Stimulated activated CD4-positive, alpha-beta T cell treated with anti-CD3 and anti-CD28 coated beads, Interleukin-4, amount 100 ng/mL, for 1 hour (primary cell): ENCODE data around the gene FPGS.
"Not testable (repeated sequence)": the region's sequence is repeated elsewhere in the genome, so short reads cannot be mapped to it uniquely, and the experiment has no call there.

Experiments
- DNase-seq: peaks from one replicate; pipeline ENCODE4 v3.0.0-alpha.2; 2020

FPGS gene, protein sequence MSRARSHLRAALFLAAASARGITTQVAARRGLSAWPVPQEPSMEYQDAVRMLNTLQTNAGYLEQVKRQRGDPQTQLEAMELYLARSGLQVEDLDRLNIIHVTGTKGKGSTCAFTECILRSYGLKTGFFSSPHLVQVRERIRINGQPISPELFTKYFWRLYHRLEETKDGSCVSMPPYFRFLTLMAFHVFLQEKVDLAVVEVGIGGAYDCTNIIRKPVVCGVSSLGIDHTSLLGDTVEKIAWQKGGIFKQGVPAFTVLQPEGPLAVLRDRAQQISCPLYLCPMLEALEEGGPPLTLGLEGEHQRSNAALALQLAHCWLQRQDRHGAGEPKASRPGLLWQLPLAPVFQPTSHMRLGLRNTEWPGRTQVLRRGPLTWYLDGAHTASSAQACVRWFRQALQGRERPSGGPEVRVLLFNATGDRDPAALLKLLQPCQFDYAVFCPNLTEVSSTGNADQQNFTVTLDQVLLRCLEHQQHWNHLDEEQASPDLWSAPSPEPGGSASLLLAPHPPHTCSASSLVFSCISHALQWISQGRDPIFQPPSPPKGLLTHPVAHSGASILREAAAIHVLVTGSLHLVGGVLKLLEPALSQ

DNA sequence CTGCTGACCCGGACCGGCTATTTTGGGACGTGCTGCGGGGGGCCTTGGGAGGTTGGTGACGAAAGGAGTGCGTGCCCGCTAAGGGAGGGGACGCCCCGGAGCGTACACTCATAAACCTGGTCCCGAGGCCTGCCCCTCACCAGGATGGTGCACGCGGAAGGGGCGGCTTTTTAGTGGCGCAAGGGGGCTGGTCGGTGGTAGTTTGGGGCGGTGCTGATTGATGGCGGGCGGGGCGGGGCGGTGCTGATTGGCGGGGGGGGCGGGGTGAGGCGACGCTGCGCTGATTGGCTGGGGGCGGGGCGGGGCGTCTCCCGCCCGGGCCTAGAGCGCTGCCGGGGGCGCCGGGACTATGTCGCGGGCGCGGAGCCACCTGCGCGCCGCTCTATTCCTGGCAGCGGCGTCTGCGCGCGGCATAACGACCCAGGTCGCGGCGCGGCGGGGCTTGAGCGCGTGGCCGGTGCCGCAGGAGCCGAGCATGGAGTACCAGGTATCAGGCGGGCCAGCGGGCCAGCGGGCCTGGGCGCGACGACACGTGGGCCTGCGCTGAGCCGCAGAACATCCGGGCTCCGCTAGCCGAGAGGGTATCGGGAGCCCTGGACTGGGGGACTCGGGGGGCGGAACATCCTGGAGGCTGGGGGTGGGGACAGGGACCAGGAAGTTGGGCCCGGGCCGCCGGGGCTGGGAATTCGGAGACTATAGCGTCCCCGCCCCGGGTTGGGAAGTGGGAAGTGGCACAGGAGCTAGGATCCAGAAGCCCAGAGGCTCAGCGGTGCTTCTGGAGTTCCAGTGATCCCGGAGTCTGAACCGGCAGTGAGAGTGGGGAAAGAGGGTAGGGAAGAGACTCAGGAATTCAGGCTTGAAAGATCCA lies at the start of gene FPGS:
Gene FPGS (plus strand): TSS at position 307 of the 868 bp plus-strand sequence. CDS start 43 bp downstream, at position 350.
- DNase-seq = peak; percentile 85

- no peak for DNase-seq
These were observed 49.5 kb upstream of the FPGS start for GRCh38 chr9:127753148-127753547.

DNA sequence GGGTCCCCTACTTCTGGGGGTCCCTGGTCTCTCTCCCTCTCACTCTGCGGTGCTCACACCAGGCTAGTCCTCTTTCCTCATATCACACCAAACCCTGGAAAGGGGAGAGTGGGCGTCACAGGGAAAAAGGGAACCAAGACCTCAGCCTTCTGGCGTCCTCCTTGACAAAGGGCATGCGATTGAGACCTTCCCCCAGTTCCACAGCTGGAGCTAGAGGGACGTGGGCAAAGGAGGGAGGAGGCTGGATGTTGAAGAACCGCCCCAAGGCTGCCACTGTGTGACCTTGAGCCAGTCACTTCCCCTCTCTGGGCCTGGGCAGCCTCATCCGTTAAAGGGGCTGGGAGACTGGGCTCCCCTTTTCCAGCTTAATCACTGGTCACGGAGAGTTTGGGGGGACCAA lies 49.1 kb upstream of the FPGS start:
- no peak for DNase-seq

DNA sequence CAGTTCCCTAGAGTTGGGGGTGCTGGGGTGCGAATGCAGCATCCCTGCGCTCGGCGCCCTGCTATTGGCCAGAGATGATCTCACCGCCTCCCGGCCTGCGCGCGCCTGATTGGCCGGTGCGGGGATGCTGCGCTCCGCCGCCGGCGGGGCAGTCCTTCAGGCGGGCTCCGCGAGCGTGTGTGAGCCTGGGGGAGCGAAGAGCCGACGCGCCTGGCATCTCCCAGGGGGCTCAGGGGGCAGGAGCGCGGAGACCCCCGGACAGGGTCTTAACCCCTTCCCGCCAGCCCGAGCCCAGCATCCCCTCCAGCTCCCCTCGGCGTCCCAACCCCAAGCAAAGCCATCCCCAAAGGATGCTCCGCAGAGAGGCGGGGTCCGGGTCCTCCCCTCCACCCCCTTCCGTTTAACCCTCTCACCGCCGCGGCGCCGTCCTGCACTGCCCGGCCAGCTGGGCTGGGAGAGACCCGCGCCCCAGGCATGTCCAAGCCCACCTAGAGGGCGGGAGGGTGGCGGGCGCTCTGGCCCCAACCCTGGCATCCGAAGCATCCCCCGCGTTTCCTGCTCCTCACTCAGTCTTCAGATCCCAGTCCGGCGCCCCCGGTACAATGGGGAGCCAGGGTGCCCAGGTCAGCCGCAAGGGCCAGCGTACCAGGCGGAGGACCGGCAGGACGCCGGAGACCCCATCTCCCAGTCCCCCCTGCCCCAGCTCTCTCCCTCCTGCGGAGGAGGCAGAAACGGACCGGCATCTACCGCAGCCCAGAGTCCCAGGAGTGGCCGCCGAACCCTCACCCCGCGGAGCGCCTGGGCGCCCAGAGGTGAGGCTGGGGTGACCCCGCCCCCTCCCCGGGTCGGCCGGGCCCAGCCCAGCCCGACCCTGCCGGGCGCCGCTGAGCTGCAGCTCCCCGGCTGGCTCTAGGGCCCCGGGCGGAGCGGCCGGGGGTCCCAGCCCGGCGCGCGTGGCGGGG lies 48.3 kb upstream of the FPGS start:
- no peak for DNase-seq

DNA sequence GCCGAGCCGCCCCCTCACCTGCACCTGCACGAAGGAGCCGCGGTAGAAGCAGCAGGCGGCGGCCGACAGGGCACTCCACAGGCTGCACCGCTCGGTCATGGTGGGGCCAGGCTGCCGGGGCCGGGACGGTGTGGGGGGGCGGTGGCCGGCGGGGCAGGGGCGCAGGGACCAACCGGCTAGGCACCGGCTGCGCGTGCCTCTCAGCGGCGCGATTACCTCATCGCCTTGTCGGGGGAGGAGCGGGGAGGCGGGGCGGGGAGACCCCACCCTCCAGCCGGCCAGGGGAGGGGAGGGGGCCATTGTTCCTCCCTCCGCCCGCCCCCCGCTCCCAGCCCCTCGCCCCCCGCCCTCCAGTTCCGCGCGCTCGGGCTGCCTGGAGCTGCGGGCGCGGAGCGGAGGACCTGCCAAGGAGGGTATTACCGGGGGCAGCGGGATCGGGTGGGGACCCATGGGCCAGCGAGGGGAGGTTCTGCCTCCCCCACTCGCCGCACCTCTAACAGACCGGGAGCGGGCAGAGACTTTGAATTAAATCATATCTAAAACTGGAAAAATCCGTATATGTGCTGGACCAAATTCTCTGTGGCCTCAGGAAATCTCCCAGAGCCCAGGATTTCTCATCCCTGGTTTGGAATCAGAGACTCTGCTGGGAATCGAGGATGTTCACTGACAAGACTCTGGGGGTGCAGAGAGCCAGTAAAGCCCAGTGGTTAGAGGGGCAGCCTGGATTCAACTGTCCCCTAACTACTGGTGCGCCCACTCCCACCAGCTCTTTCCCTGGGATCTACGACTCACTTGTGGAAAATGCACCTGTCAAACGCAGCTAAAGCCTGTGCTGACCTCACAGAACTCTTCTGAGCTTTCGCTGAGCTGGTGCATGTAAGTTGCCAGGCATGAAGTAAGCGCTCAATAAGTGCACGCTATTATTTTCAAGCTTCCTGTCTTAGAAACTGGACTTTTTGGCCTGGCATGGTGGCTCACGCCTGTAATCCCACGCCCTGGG lies 47.3 kb upstream of the FPGS start:
- DNase-seq = no peak

- DNase-seq = no peak
These were observed 46.4 kb upstream of the FPGS start for GRCh38 chr9:127756233-127756632.

- DNase-seq = not testable (repeated sequence)
These were observed 45.9 kb upstream of the FPGS start for GRCh38 chr9:127756776-127757175.

DNA sequence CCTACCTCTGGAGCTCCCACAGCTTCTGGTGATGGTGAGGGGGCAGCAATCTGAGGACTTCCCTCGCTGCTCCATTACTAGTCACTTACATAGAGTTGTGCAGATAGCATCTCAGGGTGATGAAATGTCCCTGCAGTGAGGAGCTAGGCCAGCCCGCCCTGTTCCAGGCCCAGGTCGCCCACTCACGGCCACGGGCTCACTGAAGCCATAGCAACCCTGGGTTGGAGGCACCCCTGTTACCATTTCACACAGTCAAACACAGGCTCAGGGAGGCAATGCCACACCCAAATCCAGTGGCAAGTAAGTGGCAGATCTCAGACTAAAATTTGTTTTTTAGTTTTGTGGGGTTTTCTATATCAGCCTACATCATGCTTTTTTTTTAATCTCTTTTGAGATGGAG lies 43.8 kb upstream of the FPGS start:
- DNase-seq = no peak

DNA sequence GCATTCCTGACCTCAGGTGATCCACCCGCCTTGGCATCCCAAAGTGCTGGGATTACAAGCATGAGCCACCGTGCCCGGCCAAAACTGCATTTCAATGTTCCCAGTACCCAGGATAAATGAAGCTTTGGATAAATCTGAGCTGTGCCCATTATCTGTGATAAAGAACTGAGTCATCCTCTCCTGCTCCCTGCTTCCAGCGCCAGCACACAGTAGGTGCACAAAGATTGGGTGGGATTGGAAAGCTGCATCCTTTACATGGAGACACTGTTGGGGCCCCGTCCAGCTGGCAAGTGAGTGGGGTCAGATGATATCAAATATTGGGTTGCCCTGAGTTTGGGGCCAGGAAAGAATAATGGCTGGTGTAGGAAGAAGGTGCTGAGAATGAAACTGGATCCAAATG lies 41.6 kb upstream of the FPGS start:
- DNase-seq = no peak

- no peak for DNase-seq
These were observed 41.2 kb upstream of the FPGS start for GRCh38 chr9:127761491-127761956.

DNA sequence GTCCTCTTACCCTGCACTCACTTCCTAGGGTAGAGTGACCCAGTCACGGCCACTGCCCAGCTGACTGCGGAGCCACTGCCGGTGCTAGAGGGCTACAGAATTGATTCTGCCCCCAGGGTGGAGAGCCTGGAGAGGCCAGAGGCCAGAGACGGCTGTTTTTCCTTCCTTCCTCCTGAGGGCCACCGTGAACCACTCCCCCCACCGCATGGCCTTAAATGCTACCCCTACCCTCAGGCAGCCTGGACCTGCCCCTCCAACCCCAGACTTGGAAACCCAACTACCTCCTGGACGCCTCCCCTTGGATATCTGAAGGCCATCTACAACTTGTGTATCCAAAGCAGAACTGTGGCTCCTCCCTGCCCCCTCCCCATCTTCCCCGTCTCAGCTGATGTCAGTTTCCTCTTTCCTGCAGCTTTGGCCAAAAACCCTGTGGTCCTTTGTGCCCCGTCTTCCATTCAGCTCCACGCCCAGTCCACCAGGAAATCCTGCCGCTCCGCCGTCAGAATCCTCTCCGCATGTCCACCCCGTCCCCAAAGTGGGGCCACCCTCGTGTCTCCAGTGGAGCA lies 40.5 kb upstream of the FPGS start:
- no peak for DNase-seq

GRCh38 chr9:127763918-127764384 lies 38.7 kb upstream of the FPGS start:
- peak; percentile 41 for DNase-seq

DNA sequence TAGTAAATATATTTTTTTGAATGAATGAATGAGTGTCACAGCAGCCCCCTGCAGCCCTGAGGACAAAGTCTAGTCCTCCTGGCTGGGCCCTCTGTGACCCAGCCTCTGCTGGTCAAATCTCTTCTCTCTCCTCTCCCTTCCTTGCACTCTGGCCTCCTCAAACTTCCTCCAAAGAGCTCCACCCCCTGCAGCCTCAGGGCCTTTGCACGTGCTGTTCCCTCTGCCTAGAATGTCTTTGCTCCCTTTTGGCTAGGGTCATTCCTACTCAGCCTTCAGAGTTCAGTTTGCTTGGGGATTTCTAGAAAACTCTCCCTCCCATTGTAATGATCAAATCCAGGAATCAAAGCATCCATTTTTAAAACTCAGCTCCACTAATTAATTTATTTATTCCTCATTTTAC lies 37.3 kb upstream of the FPGS start:
- no peak for DNase-seq

DNA sequence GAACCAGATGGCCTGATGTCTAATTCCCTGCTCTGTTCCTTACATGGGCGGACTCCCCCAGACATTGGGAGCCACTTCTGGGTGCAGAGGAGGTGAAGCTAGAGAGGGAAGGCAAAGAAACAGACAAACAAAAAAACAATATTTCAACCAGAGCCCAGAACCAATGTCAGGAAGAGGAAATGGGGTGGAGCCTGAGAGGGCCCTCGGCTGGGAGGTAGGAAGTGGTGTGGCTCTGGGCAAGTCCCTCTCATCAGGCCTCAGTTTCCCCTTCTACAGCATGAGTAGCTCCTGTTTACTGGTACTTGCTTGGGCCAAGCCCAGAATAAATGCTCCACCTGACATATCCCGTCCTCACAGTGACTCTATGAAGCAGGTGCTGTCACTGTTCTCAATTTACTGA lies 35.3 kb upstream of the FPGS start:
- DNase-seq = no peak

DNA sequence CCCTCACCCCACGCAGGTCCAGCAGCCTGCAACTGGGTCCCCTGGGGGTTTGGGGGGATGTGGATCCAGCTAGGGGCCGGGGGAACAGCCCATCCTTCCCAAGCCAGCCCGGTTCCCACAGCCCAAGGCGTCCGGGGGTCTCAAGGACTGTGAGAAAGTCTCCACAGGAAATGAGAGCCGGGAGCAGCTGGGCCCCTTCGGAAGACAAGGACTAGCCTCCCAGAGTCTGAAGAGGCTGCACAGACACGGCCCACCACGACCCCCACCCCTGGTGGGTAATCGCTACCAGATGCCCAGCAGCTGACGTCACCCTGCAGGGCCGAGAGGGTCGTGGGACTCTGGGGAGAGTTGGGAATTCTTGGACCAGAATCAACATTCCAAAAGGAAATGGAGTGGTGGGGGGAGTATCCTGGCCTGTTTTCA lies 34.8 kb upstream of the FPGS start:
- DNase-seq = no peak

GRCh38 chr9:127768698-127769097 lies 34.0 kb upstream of the FPGS start:
- no peak for DNase-seq

- no peak for DNase-seq
These were observed 33.6 kb upstream of the FPGS start for GRCh38 chr9:127769101-127769500.

- no peak for DNase-seq
These were observed 32.6 kb upstream of the FPGS start for GRCh38 chr9:127769929-127770582.

- DNase-seq = no peak
These were observed 32.1 kb upstream of the FPGS start for GRCh38 chr9:127770583-127770904.
